GM18951 (cell line): Measurements from ENCODE around the gene VSIG1.

Experiments used
- POLR2A ChIP-seq: IDR thresholded peaks from 4 replicates; pipeline ENCODE4 v1.6.1; 2011; ENCODE audit warnings: mild to moderate bottlenecking; ENCODE audit not compliant: insufficient read length, insufficient read depth; ENCODE audit errors: extremely low read depth
- in situ Hi-C: fragments of 300-500 bp; cut with MboI; formaldehyde crosslinking; loops from one replicate; pipeline ENCODE4 v1.12.0; 2022; ENCODE audit warnings: low sequenced_read_pairs, mixed read lengths, inconsistent platforms; ENCODE audit not compliant: unreplicated experiment

The VSIG1 gene

DNA sequence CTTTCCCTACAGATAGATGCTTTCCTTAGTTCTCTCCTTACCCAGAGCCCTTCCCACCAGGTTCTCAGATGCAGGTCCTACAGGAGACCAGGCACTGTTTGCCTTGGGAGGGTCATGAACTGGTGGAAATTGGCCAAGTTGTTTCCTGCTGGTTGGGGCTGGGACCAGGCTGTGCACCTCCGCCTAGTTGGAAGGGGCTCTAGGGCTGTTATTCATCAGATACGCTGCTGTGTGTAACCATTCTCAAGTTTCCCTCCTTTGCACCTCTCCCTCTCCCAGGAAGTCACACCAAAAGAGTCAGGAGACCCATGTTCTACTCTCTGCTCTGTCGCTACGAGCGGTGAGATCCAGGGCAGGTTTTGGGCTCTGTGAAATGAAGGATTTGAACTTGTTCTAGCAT is 11.9 kb upstream of the VSIG1 start:
- TF ChIP-seq POLR2A, result no peak
- in situ Hi-C loops, result no loop called here

DNA sequence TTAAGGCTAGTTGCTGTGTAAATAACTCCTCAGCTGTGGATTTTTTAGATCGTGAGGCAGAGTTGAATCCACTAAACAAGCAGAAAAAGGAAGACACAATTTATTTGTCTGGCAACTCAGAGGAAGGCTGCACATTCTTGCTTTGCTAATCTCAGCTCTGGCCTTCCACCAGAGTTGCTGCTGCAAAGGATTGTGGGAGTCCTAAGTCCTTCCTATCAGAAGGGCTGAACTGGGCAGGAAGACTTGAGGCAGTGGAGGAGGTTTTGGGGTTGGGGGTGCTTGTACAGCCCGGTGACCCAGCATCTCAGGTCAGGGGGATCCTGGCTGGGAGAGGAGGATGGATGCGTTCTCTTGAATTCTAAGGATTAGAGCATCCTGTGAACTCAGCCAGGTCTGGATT is 11.0 kb upstream of the VSIG1 start:
- TF ChIP-seq POLR2A, result no peak
- in situ Hi-C loops, result no loop called here

DNA sequence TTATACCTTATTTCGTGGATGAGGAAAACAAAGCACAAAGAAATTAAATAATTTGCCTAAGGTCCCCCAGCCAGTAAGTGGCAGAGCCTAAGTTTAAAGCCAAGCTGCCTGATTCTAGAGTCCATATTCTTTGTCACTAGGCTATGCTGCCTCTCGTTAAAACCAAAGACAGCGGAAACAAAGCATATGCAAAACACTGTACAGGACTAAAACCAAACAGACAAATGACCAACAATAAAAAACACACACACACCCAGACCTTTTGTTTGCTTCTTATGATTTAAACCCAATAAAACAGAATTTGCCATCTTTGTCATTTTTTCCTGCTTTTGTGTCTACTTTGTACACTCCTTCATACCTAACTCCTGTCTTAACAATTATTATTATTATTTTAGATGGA is 10.1 kb upstream of the VSIG1 start:
- no peak for TF ChIP-seq POLR2A
- in situ Hi-C loops, result no loop called here

DNA sequence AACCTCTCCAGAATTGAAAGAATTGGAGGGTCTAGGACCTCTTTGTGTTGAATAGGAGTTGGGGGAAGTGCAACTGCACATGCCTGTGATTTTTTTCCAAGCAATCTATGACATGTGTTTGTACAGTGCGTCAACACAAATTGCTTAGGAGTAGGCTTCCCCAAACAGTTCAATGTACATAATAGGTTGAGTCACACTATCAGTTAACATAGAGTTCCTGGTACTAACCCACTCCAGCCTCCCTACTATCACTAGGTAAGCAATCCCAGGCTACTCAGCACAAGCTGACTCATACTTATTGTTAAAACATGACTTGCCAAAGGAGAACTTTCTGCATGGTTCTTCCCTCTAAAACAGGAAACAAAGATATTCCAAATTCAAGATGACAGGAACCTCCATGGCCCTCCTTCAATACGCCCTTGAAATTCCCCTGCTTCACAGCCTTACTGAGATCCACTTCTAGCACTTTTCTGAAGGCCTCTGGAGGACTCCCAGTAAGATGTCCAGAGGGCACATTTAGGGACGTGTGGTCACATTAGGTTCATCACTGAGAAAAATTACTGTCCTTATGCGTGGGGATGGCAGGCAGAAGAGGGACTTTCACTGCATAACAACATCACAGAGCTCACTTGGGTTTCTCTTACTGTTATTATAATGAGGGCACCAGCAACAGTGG is 8.4 kb upstream of the VSIG1 start:
- in situ Hi-C loops, result no loop called here
- no peak for TF ChIP-seq POLR2A

DNA sequence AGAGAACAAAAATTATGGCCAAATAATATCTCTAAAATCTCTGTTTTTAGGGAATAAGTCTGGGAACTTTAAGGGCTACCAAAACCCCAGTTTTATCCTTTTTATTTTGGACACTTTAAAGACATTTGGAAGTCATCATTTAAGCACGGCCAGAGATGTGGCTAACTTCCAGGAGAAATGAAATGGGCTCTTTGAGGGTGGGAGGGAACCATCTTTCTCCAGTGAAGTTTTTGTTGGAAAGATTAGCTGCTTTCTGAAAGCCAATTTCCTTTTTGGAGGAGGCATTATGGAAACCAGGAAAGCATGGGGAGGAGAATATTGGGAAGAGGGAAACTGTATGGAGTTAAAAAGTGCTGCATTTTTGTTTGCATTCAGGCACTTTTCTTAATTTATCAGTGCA is 4.8 kb downstream of the VSIG1 start:
- TF ChIP-seq POLR2A, result no peak
- in situ Hi-C loops, result no loop called here

DNA sequence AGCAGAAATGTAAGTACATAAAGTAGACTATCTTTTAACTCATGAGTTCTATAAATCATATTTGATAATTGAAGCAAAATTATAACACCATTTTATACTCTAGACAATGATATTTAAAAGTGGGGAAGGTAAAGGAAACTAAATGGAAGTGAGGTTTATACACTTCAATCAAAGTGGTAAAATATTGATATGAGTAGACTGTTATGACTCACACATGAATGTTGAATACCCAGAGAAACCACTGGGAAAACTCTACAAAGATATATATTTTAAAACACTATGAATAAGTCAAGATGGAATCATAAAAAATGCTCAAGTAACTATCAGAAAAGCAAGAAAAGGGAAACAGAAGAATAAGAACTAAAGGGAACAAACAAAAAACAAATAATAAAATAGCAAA is 8.4 kb downstream of the VSIG1 start:
- no peak for TF ChIP-seq POLR2A
- in situ Hi-C loops, result no loop called here

DNA sequence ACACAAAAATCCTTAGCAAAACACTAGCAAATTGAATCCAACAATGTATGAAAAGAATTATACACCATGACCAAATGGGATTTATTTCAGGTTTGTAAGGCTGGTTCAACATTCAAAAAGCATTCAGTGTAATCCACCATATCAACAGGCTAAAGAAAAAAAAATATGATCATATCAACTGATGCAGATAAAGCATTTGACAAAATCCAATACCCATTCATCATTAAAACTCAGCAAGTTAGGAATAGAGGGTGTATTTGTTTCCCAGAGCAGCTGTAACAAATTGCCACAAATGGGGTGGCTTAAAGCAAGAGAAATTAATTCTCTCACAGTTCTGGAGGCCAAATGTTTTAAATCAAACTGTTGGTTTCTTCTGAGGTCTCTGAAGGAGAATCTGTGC is 10.7 kb downstream of the VSIG1 start:
- in situ Hi-C loops, result no loop called here
- TF ChIP-seq POLR2A, result no peak

DNA sequence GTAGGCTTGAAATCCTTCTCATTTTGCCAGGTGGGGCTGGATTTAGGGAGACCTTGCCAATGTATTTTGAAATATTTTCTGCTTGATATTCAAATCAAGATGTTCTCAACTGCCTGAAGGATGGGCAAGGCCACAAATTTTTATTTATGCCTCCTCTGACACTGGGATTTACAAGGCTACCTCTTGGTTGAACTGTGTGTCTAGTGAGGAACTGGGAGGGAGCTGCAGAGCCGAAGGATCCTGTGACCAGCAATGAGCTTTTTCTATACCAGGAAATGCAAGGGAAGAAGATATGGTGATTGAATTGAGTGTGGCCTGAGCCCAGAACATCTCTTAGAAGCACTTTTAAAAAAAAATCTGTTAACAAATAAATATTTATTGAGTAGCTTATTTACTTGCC is 14.9 kb downstream of the VSIG1 start:
- TF ChIP-seq POLR2A, result no peak
- in situ Hi-C loops, result no loop called here

DNA sequence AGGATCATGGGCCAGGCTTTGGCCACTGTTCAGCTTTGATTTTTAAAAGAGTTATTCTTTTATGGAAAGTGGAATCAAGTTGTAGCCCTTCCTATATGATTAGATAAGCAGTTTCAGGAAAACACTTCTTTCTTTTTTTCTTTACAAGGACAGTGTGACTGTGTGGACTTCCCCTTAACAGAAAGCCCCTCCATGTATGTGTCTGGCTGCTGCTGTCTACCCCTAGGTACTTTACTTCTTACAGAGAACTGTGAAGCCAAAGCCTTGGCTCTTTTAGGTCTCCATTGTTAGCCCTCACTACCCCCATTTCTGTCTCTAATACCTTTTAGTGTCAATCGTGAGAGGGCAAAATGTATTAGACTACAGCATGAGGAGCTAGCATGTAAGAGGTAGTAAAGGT is 19.1 kb downstream of the VSIG1 start:
- TF ChIP-seq POLR2A, result no peak
- in situ Hi-C loops, result no loop called here

DNA sequence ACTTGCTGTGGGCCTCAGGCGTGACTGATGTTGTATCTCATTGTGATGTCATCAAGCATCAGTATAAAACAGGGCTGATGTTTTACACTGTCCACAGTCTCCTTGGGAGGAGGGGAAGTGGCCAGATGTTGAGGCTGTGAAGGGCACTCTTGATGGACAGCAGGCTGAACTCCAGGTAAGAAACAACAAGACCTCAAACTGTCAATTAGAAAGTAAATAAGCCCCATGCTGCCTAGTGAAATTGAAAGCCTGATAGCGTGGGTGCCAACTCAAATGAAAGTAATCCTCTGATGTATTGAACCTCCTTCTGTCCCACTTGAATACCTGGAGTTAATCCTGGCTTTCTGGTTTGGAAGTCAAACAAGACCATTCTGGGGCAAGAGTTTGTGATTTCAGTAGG is 19.7 kb downstream of the VSIG1 start:
- in situ Hi-C loops, result no loop called here
- TF ChIP-seq POLR2A, result no peak

DNA sequence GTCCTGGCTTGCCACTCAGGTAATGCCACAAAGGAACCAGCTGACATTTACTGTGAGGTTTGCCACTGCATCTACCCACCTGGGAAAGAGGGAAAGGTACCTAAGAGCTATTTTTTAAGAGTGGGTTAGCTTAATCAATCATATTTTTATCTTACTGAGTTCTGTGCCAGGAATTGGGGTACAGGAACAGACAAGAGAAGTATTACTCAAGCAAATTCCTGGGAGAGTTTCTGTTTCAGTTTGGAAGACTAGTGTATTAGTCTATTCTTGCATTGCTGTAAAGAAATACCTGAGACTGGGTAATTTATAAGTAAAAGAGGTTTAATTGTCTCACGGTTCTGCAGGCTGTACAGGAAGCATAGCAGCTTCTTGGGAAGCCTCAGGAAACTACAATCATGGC is 23.3 kb downstream of the VSIG1 start:
- in situ Hi-C loops, result no loop called here

DNA sequence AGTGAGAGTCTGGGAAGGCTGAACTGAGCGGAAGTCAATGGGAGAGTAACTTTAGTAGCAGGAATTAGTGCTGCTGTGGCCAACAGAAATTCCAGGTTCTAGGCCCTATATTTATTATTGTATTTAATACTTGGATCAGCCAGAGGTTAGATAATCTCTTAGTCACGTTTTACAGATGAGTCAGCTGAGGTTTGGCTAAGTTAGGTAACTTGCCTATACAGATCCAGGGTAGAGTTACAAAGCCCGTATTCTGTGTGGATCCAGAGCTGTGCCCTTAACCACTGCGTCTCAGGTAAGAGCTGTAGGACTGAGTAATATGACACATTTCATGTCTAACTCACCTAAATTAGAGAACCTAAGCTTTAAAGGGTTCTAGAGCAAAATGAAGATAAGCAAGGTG is 26.0 kb downstream of the VSIG1 start:
- in situ Hi-C loops, result no loop called here
- no peak for TF ChIP-seq POLR2A

More for the DNA sequence above, 23.3 kb downstream of the VSIG1 start:
- TF ChIP-seq POLR2A, result no peak

DNA sequence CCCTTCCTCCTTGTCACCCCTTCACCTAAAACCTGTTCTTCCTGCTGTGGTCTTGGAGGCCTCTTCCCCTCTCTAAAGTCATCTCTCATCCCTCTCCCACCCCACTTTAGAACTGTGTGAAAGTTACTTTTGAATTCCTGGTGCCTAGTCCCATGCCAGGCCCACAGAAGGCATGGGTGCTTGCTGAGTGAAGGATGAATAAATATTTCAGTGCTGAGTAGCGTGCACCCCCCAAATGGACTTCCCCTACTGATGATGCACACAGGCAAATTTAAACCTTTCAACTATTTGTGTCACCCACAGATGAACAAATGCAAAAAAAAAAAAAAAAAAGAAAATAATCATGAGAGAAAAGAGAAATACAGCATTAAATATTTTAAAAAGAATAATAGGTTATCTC is 26.7 kb downstream of the VSIG1 start:
- in situ Hi-C loops, result no loop called here
- no peak for TF ChIP-seq POLR2A

DNA sequence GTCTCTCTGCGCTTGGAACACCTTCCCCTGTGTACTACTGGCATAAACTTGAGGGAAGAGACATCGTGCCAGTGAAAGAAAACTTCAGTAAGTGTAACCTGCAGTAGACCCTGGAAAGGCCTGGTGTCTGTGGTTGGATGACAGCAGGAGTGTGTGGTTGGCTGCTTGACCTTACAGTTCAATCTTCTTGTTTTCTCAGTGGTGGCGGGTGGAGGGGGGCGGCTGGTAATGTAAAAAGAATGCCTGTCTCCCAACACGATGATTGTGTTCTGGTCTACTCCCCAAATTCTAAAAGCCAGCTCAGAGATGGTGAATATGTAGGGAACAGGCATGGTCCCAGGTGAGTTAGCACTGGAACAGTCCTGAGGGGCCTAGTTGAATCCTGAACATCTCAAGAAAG is 27.9 kb downstream of the VSIG1 start:
- in situ Hi-C loops, result no loop called here
- TF ChIP-seq POLR2A, result no peak

DNA sequence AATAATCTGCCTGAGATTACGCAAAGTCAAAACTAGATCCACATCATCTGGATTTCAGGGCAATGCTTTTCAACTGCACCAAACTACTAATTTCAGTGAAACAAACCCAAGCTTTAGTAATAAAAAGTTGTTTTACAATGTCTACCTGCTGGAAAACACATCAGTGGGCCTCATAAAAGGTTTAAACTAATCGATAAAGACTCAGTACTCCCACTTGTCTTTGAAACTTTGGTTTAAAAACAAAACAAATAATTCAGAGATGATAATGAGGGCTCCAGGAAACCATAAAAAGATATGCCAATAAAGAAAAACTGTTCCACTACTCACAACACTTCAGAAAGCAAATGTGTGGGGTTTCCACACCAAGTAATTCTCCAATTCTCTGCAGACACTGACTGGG is 36.2 kb downstream of the VSIG1 start:
- TF ChIP-seq POLR2A, result no peak
- in situ Hi-C loops, result no loop called here

DNA sequence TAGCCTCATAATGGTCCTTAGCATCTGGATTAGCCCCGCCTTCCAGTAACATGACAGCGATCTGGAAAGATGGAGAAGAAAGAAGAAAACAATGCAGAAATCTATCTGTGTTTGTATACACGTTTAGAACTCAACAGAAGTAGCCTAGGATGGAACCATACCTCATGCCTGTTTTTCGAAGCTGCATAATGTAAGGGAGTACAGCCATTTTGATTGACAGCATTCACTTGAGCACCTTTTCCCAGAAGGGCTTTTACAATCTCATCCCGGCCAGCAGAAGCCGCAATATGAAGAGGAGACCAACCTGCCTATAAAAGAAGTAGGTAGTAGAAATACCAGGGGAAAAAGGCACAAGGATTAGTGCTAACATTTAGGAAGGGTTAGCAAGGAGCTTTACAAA is 42.9 kb downstream of the VSIG1 start:
- TF ChIP-seq POLR2A, result no peak
- in situ Hi-C loops, result no loop called here

DNA sequence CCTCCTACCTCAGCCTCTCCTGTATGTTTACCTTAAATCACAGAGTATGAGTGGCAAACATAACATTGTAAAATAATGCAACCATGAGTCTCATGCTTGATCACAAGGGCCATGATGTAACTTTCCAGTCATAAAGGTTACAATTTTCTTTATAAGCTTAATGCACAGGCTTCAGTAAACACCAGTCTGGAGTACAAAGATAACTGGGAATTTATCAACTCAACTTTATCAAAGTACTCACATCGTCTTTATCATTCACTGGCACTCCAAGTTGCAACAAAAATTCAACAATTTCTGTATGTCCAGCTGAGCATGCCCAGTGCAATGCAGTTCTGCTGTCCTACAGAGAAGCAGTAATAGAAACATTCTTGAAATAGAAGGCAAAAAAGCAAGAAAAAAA is 43.6 kb downstream of the VSIG1 start:
- no peak for TF ChIP-seq POLR2A
- in situ Hi-C loops, result no loop called here
